ENCODE measurements around the gene MRPS34. TPM values are rescaled to one million over a fixed set of nuclear protein-coding genes. Genes with fewer than 3 reads are reported as not detected.

The MRPS34 gene
- total RNA-seq, 4 donors from 2014 or later, result 44.4 to 72.8 (median 61.3) TPM

GRCh38 chr16:1732071-1732470 lies 40.9 kb downstream of the MRPS34 start:
- no peak for ATAC-seq
- peaks cover 0 to 79% of the 10 kb centered on the region in 2 donors for H3K36me3 ChIP-seq
- 66% methylated on average over 4 of the region's 14 CpGs; no CpG with 5 or more reads in 1 of the 2 donors for WGBS, 2 donors (ENCODE audit: low coverage in 1 of 2)
- H3K27ac ChIP-seq, result no peak overlapping the region
- no peaks in the 10 kb centered on the region for H3K4me1 ChIP-seq
- no peak overlapping the region for H3K4me3 ChIP-seq
- TF ChIP-seq POLR2A (IDR thresholded peaks at IDR 0.05) (no peak), POLR2AphosphoS5 (IDR thresholded peaks at IDR 0.05) (no peak), EP300 (IDR thresholded peaks at IDR 0.05) (no peak), CTCF (IDR thresholded peaks at IDR 0.05) (no peak)
- H3K9me3 ChIP-seq, result no peaks in the 10 kb centered on the region
- no peaks in the 10 kb centered on the region for H3K27me3 ChIP-seq

GRCh38 chr16:1731603-1732002 lies 41.3 kb downstream of the MRPS34 start:
- 87 to 96% methylated on average over 4 of the region's 7 CpGs for WGBS, 2 donors (ENCODE audit: low coverage in 1 of 2)
- TF ChIP-seq CTCF (IDR thresholded peaks at IDR 0.05), result no peak
- TF ChIP-seq POLR2A (IDR thresholded peaks at IDR 0.05), result no peak
- no peak for TF ChIP-seq EP300 (IDR thresholded peaks at IDR 0.05)
- TF ChIP-seq POLR2AphosphoS5 (IDR thresholded peaks at IDR 0.05), result no peak
- Histone ChIP-seq H3K4me3 (no peak overlapping the region), H3K27me3 (no peaks in the 10 kb centered on the region), H3K36me3 (peaks cover 0 to 84% of the 10 kb centered on the region in 2 donors), H3K4me1 (no peaks in the 10 kb centered on the region), H3K9me3 (no peaks in the 10 kb centered on the region), H3K27ac (no peak overlapping the region)
- no peak for ATAC-seq

GRCh38 chr16:1731073-1731472 lies 41.9 kb downstream of the MRPS34 start:
- H3K27ac ChIP-seq, result no peak overlapping the region
- ATAC-seq, result no peak
- H3K4me1 ChIP-seq, result no peaks in the 10 kb centered on the region
- WGBS, 2 donors (ENCODE audit: low coverage in 1 of 2), result 80 to 83% methylated on average over 2 to 6 of the region's 7 CpGs
- H3K36me3 ChIP-seq, result peaks cover 0 to 89% of the 10 kb centered on the region in 2 donors
- no peak for TF ChIP-seq POLR2AphosphoS5 (IDR thresholded peaks at IDR 0.05)
- H3K4me3 ChIP-seq, result no peak overlapping the region
- H3K9me3 ChIP-seq, result no peaks in the 10 kb centered on the region
- H3K27me3 ChIP-seq, result no peaks in the 10 kb centered on the region

- 92 to 96% methylated on average over 5 to 10 of the region's 35 CpGs for WGBS, 2 donors (ENCODE audit: low coverage in 1 of 2)
- no peak for ATAC-seq
- Histone ChIP-seq H3K4me1 (peaks cover 0 to 4% (median 0%) of the 10 kb centered on the region in 3 donors), H3K36me3 (peaks cover 0 to 97% of the 10 kb centered on the region in 2 donors), H3K27me3 (no peaks in the 10 kb centered on the region), H3K9me3 (no peaks in the 10 kb centered on the region), H3K4me3 (no peak overlapping the region), H3K27ac (no peak overlapping the region)
- TF ChIP-seq CTCF (IDR thresholded peaks at IDR 0.05) (no peak), POLR2AphosphoS5 (IDR thresholded peaks at IDR 0.05) (no peak), POLR2A (IDR thresholded peaks at IDR 0.05) (no peak), EP300 (IDR thresholded peaks at IDR 0.05) (no peak)
These were observed 43.5 kb downstream of the MRPS34 start for GRCh38 chr16:1729445-1729844.

- H3K4me1 ChIP-seq, result peaks cover 0 to 8% (median 0%) of the 10 kb centered on the region in 3 donors
- peaks cover 0 to 97% of the 10 kb centered on the region in 2 donors for H3K36me3 ChIP-seq
- no peak for ATAC-seq
- H3K27me3 ChIP-seq, result no peaks in the 10 kb centered on the region
- no peak overlapping the region for H3K4me3 ChIP-seq
- no CpG with 5 or more reads among the region's 18 CpGs for WGBS, 2 donors (ENCODE audit: low coverage in 1 of 2)
- no peak for TF ChIP-seq POLR2AphosphoS5 (IDR thresholded peaks at IDR 0.05)
- TF ChIP-seq CTCF (IDR thresholded peaks at IDR 0.05), result no peak
- no peak for TF ChIP-seq POLR2A (IDR thresholded peaks at IDR 0.05)
- TF ChIP-seq EP300 (IDR thresholded peaks at IDR 0.05), result no peak
- H3K9me3 ChIP-seq, result no peaks in the 10 kb centered on the region
- H3K27ac ChIP-seq, result no peak overlapping the region
These were observed 43.9 kb downstream of the MRPS34 start for GRCh38 chr16:1729026-1729425.

Measured in gastroesophageal sphincter (tissue), 4 donors.